GOT3 (cell line): ENCODE data around the gene MRGPRE.

Experiments
- DNase-seq: peaks from one replicate; lab custom pipeline; 2025; ENCODE audit warnings: mixed read lengths; lab: John Stamatoyannopoulos, UW

The MRGPRE gene

DNA sequence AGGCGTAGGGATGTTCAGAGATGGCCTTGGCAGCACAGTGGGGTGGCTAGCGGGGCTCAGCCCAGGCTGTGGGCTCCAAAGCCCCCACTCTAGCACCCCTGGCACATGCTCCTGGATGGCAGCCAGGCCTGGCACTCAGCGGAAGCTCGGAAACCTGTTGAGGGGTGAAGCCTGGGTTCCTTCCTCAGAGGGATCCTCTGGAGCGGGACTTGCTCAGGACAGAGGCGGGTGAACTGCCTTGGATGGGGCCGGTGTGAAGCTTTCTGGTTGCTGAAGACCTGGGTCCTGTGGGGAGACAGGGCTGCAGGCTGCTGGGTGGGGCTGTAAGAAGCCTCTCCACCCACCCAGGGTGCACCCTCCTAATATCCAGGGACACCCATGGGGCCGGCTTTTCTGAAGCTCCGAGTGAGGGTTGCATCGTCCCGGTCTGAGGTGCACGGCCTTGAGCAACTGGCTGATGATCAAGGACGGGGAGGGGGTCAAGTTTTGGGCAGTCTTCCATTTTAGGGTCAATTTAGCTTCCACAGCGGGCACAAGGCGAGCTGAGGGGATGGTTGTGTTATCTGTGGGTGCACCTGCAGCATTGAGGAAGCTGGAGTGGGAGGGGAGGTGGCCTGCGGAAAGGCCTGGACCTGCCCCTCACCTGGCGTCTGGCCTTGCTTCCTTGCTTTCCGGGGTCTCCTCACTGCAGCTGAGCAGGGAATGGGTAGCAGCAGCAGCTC lies 5.2 kb downstream of the MRGPRE start:
- DNase-seq = no peak

DNA sequence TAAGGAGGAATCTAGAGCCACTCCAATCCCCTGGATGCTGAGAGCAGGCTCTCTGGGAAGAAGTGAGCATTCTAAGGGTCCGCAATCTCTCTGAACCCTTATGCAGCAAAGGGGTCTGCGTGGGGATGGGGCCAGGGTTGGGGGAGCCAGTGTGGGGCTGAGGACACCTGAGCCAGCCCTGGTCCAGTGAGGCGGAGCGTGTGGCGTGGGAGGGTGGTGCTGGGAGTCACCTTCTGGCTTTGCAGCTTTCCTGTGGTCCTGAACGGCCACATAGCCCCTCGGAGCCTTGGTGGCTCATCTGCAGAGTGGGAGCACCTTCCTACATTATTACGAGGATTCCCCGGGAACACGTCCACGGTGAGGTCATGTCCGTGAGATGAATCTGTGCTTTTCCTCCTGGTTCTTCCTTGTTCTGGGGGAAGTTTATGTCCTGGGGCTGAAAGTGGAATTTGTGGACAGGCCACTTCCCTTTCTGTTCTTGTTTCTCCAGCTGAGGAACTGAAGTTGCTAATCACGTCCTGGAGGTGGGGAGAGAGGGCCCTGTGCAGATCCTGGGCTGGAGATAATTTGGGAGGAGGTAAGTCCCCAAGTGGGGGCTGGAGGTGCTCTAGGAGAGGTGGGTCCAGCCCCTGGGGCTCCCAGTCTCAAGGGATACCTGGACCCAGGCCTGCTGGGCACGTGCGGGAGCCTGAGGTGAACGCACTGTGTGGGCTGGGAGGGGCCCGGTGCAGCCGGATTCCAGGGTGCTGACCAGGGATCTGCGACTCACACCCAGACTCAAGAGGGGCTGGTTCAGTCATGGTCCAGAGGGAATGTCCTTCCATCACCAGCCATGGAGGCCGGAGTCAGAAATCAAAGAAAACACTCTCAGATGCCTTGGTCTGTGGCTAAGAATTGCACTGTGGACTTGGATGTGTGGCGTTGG lies 6.1 kb downstream of the MRGPRE start:
- DNase-seq = no peak

- no peak for DNase-seq
Observed at GRCh38 chr11:3225159-3225758, 7.0 kb downstream of the MRGPRE start.

DNA sequence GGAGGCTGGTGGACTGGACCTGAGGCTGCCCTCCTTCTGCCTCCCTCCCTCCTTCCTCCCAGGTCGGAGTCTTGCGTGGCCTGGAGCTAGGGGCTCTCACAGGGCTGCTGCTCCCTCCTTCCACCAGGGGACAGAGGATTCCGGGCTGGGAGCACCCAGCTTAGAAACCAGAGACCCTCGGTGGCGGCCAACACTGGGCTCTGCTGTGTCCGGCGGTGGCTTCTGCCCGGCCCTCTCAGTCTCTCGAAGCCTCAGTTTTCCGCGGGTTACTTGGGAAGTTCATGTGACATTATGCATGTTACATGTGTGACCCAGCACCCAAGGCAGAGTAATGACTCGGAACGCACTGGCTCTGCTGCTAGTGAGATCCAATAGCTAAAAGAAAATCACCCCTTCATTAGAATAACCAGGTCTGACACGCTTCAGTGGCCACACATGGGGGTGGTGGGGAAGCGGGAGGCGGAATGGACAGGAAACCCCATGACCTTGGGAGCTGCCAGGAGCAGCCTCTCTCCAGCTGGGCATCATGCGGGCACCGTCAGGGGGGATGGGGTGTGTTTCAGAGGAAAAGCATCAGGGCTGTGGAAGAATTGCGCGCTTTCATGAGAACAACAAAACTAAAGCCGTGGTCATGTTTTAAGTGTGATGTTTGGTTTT lies 7.7 kb downstream of the MRGPRE start:
- DNase-seq = no peak

DNA sequence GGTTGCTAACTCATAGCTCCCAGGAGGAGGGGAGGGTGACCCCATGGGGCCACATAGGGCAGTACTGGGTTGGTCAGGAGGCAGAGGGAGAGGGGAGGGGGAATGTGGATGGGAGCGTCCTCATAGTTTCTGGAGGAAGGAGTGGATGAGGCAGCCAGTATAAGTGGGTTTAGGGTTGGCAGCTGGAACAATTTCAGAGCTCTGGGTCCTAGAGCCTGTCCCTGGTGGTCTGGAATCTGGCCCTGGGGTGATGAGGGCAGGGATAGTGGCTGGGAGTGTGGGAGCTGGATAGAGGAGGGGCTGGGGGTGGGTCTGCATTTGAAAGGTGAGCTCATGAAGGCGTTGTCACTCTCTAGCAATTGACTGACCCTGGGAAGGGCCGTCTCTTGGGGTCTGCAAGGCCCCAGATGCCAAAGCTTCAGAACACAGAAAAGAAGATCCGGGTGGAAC lies 8.3 kb downstream of the MRGPRE start:
- DNase-seq = no peak

DNA sequence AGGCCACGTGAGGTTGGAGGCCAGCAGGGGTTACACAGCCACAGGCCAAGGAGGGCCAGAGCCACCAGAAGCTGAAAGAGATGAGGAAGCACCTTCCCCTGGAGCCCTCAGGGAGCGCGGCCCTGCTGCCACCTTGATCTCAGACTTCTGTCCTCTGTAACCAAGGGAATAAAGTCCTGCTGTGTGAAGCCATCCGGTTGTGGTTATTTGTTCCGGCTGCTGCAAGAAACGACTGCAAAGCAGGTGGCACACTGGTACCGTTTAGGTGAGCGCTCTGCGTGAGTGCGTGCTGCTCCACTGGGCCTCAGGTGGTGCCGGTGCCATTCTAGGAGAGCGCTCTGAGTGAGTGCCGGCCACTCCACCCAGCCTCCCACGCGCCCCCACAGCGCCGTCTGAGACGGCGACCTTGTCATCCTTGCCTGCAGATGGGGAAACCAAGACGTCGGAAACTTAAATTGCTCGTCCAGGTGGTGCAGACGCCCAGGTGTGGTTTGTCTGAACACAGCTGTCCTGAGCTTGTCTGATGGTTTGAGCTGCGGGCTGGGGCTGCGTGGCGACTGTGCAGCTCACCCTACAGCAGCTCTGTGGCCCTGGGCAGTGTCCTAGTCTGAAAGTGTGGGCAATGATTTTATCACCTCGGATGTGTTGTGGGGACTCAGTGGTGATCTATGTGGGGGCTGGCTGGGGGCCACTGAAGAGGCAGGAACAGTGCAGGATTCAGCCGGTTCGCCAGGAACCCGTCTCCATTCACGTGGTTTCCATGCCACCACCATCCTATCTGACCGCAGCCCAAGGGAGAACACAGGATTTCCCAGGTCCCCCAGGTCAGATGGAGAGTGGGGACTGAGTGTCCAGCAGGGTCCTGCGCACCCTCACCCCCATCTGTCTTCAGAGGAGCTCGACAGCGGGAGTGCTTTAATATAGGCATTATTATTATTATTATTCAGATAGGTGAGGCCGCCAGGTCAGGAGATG lies 9.0 kb downstream of the MRGPRE start:
- no peak for DNase-seq

- no peak for DNase-seq
Observed at GRCh38 chr11:3222003-3222855, 10.0 kb downstream of the MRGPRE start.

- no peak for DNase-seq
Observed at GRCh38 chr11:3221408-3222002, 10.7 kb downstream of the MRGPRE start.

DNA sequence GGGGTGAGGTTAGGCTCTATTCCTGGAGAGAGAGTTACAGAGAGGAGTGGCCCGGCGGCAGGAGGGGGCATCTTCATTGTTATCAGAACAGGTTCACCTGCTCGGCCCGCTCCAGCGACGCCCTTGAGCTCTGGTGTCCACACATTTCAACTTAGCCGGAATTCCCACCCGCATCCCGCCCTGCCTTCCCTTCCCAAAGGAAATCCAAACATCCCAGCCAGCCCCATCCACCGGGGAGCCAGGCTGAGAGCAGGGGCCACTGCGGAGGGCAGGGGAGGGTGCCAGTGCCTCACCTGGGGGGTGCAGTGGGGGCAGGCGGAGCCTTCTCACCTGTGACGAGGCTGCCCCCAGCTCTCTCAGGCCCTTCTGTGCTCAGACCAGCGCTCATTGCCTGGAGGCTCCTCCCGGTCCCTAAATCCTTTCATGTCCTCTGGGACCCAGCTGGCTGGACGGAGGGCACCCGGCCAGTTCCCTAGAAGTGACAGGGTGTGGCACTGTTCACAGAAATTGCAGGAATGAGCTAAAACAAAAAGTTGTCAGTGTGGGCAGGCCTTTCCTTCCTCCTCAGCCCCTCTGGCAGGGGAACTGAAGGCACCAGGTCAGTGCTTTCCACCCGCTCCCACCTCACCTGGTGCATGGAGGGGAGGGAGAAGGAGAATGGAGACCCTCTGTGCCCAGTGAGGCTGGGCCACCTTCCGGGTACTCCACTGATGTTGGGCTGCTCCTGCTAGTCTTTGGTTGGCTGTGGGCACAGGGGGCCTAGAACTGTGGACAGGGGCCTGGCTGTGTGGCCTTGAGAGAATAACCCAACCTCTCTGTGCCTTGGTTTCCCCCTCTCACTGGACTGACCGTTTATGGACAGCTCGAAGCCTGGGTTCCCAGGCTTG lies 11.5 kb downstream of the MRGPRE start:
- no peak for DNase-seq

DNA sequence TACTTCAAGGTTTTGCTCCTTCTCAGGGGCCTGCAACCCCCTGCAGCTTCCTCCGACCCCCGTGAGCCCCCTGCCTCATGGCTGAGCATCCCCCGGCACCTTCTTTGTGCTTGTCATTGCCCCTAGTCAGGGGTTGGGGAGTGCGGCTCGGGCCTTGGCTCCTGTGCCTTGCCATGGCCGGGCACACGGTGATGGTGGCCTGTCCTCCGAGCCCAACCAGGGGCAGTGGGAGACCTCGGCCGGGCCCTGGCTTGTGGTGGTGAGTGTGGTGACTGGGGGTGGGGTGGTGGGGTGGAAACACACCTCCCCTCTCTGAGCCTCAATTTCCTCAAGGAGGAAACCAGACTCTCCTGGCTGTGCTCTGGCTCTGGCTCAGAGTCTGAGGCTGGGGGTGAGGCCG lies 12.1 kb downstream of the MRGPRE start:
- no peak for DNase-seq

DNA sequence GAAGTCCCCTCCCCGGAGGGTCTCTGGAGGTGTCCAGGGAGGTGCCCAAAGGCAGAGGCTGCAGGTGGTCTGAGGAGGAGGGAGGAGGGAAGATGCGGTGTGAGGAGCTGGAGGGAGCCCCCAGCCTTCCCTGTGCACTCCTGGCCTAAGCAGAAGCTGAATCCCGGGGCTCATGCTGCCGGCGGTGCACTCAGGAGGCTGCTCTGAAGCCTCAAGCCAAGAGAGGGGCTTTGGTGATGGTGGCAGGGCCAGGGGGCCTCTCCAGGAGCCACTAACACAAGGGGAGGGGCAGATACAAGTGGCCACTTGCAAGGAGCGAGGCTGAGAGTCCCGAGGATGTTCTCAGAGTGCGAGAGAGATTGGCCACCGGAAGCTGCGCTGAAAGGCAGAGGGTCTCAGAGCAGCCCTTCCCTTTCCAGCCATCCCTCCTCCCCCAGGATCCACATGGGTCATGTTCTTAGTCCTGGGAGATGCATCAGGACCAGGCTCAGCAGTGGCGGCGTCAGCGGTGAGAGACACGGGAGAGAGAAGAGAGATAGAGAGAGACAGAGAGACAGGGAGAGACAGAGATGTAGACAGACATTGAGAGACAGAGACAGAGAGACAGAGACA lies 12.8 kb downstream of the MRGPRE start:
- no peak for DNase-seq

DNA sequence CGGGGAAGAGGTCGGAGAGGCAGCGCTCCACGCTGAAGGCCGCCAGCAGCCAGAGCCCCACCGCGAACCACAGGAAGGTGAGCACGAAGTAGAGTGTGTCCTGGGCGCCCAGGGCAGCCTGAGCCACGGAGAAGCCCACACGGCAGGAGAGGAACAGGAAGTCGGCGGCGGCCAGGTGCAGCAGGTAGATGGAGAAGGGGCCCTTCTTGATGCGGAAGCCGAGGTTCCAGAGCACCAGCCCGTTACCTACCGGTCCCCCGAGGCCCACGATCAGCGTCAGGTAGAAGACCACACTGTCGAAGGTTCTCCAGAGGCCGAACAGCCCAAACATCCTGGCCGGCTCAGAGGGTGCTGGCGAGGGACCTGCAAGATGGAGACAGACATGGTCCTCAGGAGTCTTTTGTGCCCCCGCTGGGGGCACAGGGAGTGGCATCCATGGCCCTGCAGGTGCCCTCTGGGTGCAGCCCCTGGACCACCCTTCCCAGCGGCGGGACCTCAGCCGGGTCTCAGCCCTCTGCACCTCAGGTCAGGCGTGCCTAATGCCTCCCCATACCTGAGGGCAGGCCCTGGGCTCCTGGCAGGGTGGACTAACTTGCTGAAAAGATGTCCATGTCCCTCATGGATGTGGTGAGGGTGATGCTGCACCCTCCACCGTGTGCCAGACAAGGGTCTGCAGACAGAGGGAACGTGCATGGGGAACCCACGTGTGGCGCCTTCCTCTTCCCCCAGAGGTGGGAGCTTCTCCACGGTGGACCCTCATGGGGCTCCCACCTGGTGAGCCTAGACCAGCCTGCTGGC lies 13.5 kb downstream of the MRGPRE start, which contains the start of gene MRGPRG:
TSS of gene MRGPRG (minus strand) at position 331 of the 798 bp plus-strand sequence. CDS start at position 331, 0 bp downstream.
- DNase-seq = no peak

- no peak for DNase-seq
Observed at GRCh38 chr11:3217818-3218482, 14.3 kb downstream of the MRGPRE start.

- DNase-seq = no peak
Observed at GRCh38 chr11:3216027-3216525, 16.1 kb downstream of the MRGPRE start.

GRCh38 chr11:3215346-3216026 lies 16.7 kb downstream of the MRGPRE start:
- no peak for DNase-seq

- DNase-seq = no peak
Observed at GRCh38 chr11:3214420-3214699, 17.9 kb downstream of the MRGPRE start.
